Neural cell (in vitro differentiated cells): Measurements from ENCODE around the gene ATG7. TPM values are rescaled to one million over a fixed set of nuclear protein-coding genes. Genes with fewer than 3 reads are reported as not detected.

Experiments
- H2AFZ ChIP-seq: fragments of 200-600, 300-800 bp; sonication (generic), shearing (Covaris generic); 2 replicates; pipeline ENCODE4 v1.6.0; 2014; ENCODE audit warnings: low read depth, mild to moderate bottlenecking, antibody characterized with exemption, low read length, moderate library complexity
- H3F3A ChIP-seq: fragments of 200-600 bp; shearing (Covaris generic); 2 replicates; pipeline ENCODE4 v1.6.1; 2016; ENCODE audit warnings: mild to moderate bottlenecking, moderate library complexity, mixed read lengths, antibody characterized with exemption, low read length; ENCODE audit not compliant: insufficient read depth, poor library complexity, severe bottlenecking
- H3K27ac ChIP-seq: fragments of 200-600, 300-800 bp; sonication (generic), shearing (Covaris generic); 2 replicates; pipeline ENCODE4 v1.5.1; 2014; ENCODE audit warnings: mild to moderate bottlenecking, low read length, moderate library complexity
- H3K27me3 ChIP-seq: fragments of 300-800, 200-600 bp; sonication (generic), shearing (Covaris generic); 2 replicates; pipeline ENCODE4 v1.6.0; 2014; ENCODE audit warnings: mild to moderate bottlenecking, low read depth, low read length, moderate library complexity; ENCODE audit not compliant: insufficient read depth
- H3K36me3 ChIP-seq: fragments of 300-800, 200-600 bp; sonication (generic), shearing (Covaris generic); 2 replicates; pipeline ENCODE4 v1.5.1; 2014; ENCODE audit warnings: mild to moderate bottlenecking, antibody characterized with exemption, low read length, moderate library complexity; ENCODE audit not compliant: insufficient read depth
- H3K4me2 ChIP-seq: fragments of 300-800, 200-600 bp; sonication (generic), shearing (Covaris generic); 2 replicates; pipeline ENCODE4 v1.6.0; 2014; ENCODE audit warnings: mild to moderate bottlenecking, low read length
- H3K4me3 ChIP-seq: fragments of 300-800, 200-600 bp; sonication (generic), shearing (Covaris generic); 2 replicates; pipeline ENCODE4 v1.5.1; 2014; ENCODE audit warnings: mild to moderate bottlenecking, low read length, moderate library complexity
- H3K79me2 ChIP-seq: fragments of 200-600 bp; shearing (Covaris generic); replicated peaks from 2 replicates; pipeline ENCODE4 v1.6.0; 2014; ENCODE audit warnings: mild to moderate bottlenecking, low read length, moderate library complexity; ENCODE audit not compliant: insufficient read depth
- H3K9ac ChIP-seq: fragments of 300-800, 200-600 bp; sonication (generic), shearing (Covaris generic); 2 replicates; pipeline ENCODE4 v1.6.1; 2016; ENCODE audit warnings: mild to moderate bottlenecking, low read length, mixed read lengths
- H3K9me2 ChIP-seq: fragments of 200-600 bp; shearing (Covaris generic); 2 replicates; pipeline ENCODE4 v1.6.1; 2016; ENCODE audit warnings: mild to moderate bottlenecking, low read length, mixed read lengths; ENCODE audit not compliant: insufficient read depth
- H3K9me3 ChIP-seq: fragments of 200-600, 300-800 bp; sonication (generic), shearing (Covaris generic); 2 replicates; pipeline ENCODE4 v1.6.1; 2016; ENCODE audit warnings: mild to moderate bottlenecking, mixed run types, low read length, moderate library complexity, mixed read lengths
- H4K20me1 ChIP-seq: fragments of 200-600 bp; shearing (Covaris generic); 2 replicates; pipeline ENCODE4 v1.6.1; 2016; ENCODE audit warnings: mild to moderate bottlenecking, mixed run types; ENCODE audit not compliant: insufficient read depth
- EP300 ChIP-seq: fragments of 450-650 bp; conservative IDR thresholded peaks from 2 replicates; pipeline ENCODE4 v1.6.1; 2014; ENCODE audit warnings: antibody characterized with exemption, mild to moderate bottlenecking, moderate library complexity; ENCODE audit not compliant: poor library complexity, severe bottlenecking
- EZH2 ChIP-seq: fragments of 200-600, 300-800 bp; shearing (Covaris generic), sonication (generic); IDR thresholded peaks from 2 replicates; pipeline ENCODE4 v1.6.1; 2014; ENCODE audit warnings: antibody characterized with exemption, low read length, borderline replicate concordance, mild to moderate bottlenecking; ENCODE audit not compliant: insufficient read depth, poor library complexity, severe bottlenecking
- MXI1 ChIP-seq: fragments of 450-650 bp; conservative IDR thresholded peaks from 2 replicates; pipeline ENCODE4 v1.6.1; 2014; ENCODE audit warnings: antibody characterized with exemption, mild to moderate bottlenecking; ENCODE audit not compliant: poor library complexity, severe bottlenecking
- POLR2AphosphoS5 ChIP-seq: IDR thresholded peaks from 2 replicates; pipeline ENCODE4 v1.6.1; 2012
- RAD21 ChIP-seq: fragments of 450-650 bp; conservative IDR thresholded peaks from 2 replicates; pipeline ENCODE4 v1.6.1; 2014; ENCODE audit warnings: antibody characterized with exemption, mild to moderate bottlenecking, moderate library complexity
- SMC3 ChIP-seq: fragments of 450-650 bp; conservative IDR thresholded peaks from 2 replicates; pipeline ENCODE4 v1.6.1; 2014; ENCODE audit warnings: antibody characterized with exemption, mild to moderate bottlenecking, moderate library complexity; ENCODE audit not compliant: poor library complexity
- TAF1 ChIP-seq: IDR thresholded peaks from 2 replicates; pipeline ENCODE4 v1.6.1; 2012; ENCODE audit warnings: low read depth
- polyA plus RNA-seq: library from polyadenylated mRNA; depleted of rRNA; stranded (reverse); fragments of >200 nt; gene quantifications from 2 replicates; pipeline ENCODE4 v1.2.3, GENCODE V29; 2014
- TF ChIP-seq, protein P1 (sequence below): IDR thresholded peaks from 2 replicates; pipeline ENCODE4 v1.6.1; 2012; ENCODE audit warnings: borderline replicate concordance
- TF ChIP-seq, protein P2 (sequence below): fragments of 450-650 bp; IDR thresholded peaks from 2 replicates; pipeline ENCODE4 v1.5.1; 2014; ENCODE audit warnings: antibody characterized with exemption, mild to moderate bottlenecking, moderate library complexity; ENCODE audit not compliant: poor library complexity, severe bottlenecking

ATG7 gene
- polyA plus RNA-seq, 1 donor from 2014 or later = 28.8 TPM

DNA sequence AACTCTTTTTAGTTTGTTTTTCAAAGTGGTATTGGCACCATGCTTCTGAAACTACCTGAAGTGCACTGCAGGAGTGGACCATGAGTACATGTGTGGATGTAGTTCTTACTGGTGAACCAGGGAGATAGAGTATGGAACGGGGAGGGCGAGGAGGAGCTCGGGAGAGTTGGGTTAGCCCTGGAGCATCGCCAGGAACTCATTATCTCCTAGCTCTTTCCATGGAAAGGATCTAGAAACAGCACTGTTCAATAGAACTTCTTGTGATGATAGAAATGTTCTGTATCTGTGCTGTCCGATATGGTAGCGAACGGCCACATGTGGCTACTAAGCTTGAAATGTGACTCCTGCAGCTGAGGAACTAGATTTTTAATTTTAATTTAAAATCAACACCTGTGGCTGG, 324.2 kb downstream of the ATG7 start:
- H3K9me2 ChIP-seq = no peaks in the 10 kb centered on the region
- H3K36me3 ChIP-seq = no peaks in the 10 kb centered on the region
- H3K9me3 ChIP-seq = no peaks in the 10 kb centered on the region
- no peak overlapping the region for H2AFZ ChIP-seq
- peaks cover 3% of the 10 kb centered on the region for H3F3A ChIP-seq
- no peaks in the 10 kb centered on the region for H3K27me3 ChIP-seq
- TF ChIP-seq POLR2AphosphoS5 (no peak), RAD21 (no peak), MXI1 (no peak), SMC3 (no peak), TAF1 (no peak), EP300 (no peak)
- TF ChIP-seq, protein P1, sequence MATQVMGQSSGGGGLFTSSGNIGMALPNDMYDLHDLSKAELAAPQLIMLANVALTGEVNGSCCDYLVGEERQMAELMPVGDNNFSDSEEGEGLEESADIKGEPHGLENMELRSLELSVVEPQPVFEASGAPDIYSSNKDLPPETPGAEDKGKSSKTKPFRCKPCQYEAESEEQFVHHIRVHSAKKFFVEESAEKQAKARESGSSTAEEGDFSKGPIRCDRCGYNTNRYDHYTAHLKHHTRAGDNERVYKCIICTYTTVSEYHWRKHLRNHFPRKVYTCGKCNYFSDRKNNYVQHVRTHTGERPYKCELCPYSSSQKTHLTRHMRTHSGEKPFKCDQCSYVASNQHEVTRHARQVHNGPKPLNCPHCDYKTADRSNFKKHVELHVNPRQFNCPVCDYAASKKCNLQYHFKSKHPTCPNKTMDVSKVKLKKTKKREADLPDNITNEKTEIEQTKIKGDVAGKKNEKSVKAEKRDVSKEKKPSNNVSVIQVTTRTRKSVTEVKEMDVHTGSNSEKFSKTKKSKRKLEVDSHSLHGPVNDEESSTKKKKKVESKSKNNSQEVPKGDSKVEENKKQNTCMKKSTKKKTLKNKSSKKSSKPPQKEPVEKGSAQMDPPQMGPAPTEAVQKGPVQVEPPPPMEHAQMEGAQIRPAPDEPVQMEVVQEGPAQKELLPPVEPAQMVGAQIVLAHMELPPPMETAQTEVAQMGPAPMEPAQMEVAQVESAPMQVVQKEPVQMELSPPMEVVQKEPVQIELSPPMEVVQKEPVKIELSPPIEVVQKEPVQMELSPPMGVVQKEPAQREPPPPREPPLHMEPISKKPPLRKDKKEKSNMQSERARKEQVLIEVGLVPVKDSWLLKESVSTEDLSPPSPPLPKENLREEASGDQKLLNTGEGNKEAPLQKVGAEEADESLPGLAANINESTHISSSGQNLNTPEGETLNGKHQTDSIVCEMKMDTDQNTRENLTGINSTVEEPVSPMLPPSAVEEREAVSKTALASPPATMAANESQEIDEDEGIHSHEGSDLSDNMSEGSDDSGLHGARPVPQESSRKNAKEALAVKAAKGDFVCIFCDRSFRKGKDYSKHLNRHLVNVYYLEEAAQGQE = no peak
- TF ChIP-seq, protein P2, sequence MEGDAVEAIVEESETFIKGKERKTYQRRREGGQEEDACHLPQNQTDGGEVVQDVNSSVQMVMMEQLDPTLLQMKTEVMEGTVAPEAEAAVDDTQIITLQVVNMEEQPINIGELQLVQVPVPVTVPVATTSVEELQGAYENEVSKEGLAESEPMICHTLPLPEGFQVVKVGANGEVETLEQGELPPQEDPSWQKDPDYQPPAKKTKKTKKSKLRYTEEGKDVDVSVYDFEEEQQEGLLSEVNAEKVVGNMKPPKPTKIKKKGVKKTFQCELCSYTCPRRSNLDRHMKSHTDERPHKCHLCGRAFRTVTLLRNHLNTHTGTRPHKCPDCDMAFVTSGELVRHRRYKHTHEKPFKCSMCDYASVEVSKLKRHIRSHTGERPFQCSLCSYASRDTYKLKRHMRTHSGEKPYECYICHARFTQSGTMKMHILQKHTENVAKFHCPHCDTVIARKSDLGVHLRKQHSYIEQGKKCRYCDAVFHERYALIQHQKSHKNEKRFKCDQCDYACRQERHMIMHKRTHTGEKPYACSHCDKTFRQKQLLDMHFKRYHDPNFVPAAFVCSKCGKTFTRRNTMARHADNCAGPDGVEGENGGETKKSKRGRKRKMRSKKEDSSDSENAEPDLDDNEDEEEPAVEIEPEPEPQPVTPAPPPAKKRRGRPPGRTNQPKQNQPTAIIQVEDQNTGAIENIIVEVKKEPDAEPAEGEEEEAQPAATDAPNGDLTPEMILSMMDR = no peak
- no peak overlapping the region for H3K4me3 ChIP-seq
- no peak overlapping the region for H3K4me2 ChIP-seq
- no peak overlapping the region for H3K9ac ChIP-seq
- H4K20me1 ChIP-seq = no peaks in the 10 kb centered on the region
- H3K79me2 ChIP-seq = peaks cover 32% of the 10 kb centered on the region
- H3K27ac ChIP-seq = no peak overlapping the region

DNA sequence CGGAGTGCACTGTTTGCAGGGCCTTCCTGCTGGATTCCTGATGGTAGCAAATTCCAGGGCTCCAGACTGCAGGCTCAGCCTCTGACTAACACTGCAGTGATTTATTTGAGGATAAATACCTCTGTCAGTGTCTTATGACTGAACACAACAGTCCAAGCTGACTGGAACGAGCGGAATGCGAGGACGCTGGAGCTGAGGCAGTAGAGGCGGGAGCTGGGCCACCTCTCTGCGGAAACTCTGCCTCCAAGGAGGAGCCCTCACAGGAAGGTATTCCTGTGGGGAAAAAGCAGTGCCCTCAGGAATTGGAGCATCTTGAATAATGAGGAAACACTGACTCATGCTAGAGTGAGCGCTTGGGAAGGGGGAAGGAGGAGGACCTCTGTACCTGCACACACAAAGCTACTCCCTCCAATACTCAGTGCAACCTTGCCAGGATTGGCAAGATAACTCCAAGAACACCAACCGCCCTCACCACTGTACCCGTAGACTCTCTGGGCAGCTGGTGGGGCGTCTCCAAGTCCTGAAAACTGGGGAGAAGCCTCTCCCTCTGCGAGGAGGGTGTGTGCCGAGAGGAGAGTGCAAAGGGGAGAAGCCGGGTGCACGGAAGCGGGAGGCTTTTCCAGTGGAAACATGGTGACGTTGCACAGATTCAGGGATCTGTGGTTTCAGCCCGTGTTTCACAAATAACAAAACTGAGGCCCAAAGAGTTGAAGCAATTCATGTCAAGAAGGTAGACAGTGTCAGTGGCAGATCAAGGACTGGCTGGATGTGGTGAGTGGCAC, 328.5 kb downstream of the ATG7 start:
- Histone ChIP-seq H2AFZ (no peak overlapping the region), H3F3A (no peaks in the 10 kb centered on the region), H3K36me3 (no peaks in the 10 kb centered on the region), H3K27ac (peak overlapping the region; percentile 42), H3K4me3 (no peak overlapping the region), H4K20me1 (no peaks in the 10 kb centered on the region), H3K9me3 (no peaks in the 10 kb centered on the region), H3K9ac (no peak overlapping the region), H3K79me2 (peaks cover 31% of the 10 kb centered on the region), H3K9me2 (no peaks in the 10 kb centered on the region), H3K4me2 (no peak overlapping the region), H3K27me3 (no peaks in the 10 kb centered on the region)
- TF ChIP-seq EP300 = no peak
- no peak for TF ChIP-seq SMC3
- no peak for TF ChIP-seq POLR2AphosphoS5
- no peak for TF ChIP-seq TAF1
- TF ChIP-seq EZH2 = no peak
- no peak for TF ChIP-seq RAD21
- TF ChIP-seq MXI1 = no peak
- TF ChIP-seq, protein P1 = no peak
- TF ChIP-seq, protein P2 = no peak
